ENCODE results near the gene GMPR2. TPM values are rescaled to one million over a fixed set of nuclear protein-coding genes. Genes with fewer than 3 reads are reported as not detected.

GMPR2 gene
- total and polyA plus RNA-seq, 2 experiments from 2014 or later, result 69.6 to 83.4 TPM

- no peaks in the 10 kb centered on the region for H4K20me1 ChIP-seq (ENCODE audit: insufficient read depth, poor library complexity, severe bottlenecking)
- peaks cover 6% of the 10 kb centered on the region for H3K4me1 ChIP-seq (ENCODE audit: insufficient read depth)
- H2AFZ ChIP-seq, result peak within 1 kb of the TSS; percentile 89
- peak within 1 kb of the TSS; percentile 98 for H3K27ac ChIP-seq
- peak within 1 kb of the TSS; percentile 93 for H3K4me3 ChIP-seq
- H3K27me3 ChIP-seq, result no peaks in the 10 kb centered on the region
- no peaks in the 10 kb centered on the region for H3K9me2 ChIP-seq (replicated peaks; ENCODE audit: insufficient read depth)
- H3K4me2 ChIP-seq, result peak within 1 kb of the TSS; percentile 77
- H3K9me3 ChIP-seq (ENCODE audit: low read depth), result no peaks in the 10 kb centered on the region
- TF ChIP-seq CTCF (IDR thresholded peaks at IDR 0.05; ENCODE audit: poor library complexity), result peak; percentile 78
- no peak for TF ChIP-seq EZH2phosphoT487 (IDR thresholded peaks at IDR 0.05; ENCODE audit: low read depth, severe bottlenecking, unreplicated experiment)
- peaks cover 13% of the 10 kb centered on the region for H3K79me2 ChIP-seq
- peak; percentile 96 for DNase-seq (ENCODE audit: low spot score)
- H3K36me3 ChIP-seq (replicated peaks; ENCODE audit: insufficient read depth, low read depth), result no peaks in the 10 kb centered on the region
- under 1% methylated on average over 52 of the region's 61 CpGs for WGBS (ENCODE audit: low lambda C conversion rate, missing lambda C conversion rate)
Measured at GRCh38 chr14:24271134-24271833, 38.6 kb downstream of the GMPR2 start, which contains the start of gene RABGGTA. Gene RABGGTA (minus strand): TSS chr14:24271597. CDS start chr14:24271115, 482 bp downstream.

GRCh38 chr14:24271834-24272263 is 39.1 kb downstream of the GMPR2 start:
- H3K4me1 ChIP-seq (ENCODE audit: insufficient read depth), result peaks cover 6% of the 10 kb centered on the region
- H2AFZ ChIP-seq, result peak overlapping the region; percentile 76
- no peaks in the 10 kb centered on the region for H3K9me3 ChIP-seq (ENCODE audit: low read depth)
- no peak for DNase-seq (ENCODE audit: low spot score)
- H3K4me3 ChIP-seq, result peak overlapping the region; percentile 93
- H3K79me2 ChIP-seq, result peaks cover 17% of the 10 kb centered on the region
- peak overlapping the region; percentile 77 for H3K4me2 ChIP-seq
- TF ChIP-seq EZH2 (IDR thresholded peaks at IDR 0.05; ENCODE audit: borderline replicate concordance) (no peak), EZH2phosphoT487 (IDR thresholded peaks at IDR 0.05; ENCODE audit: low read depth, severe bottlenecking, unreplicated experiment) (no peak), CTCF (IDR thresholded peaks at IDR 0.05; ENCODE audit: poor library complexity) (no peak)
- H4K20me1 ChIP-seq (ENCODE audit: insufficient read depth, poor library complexity, severe bottlenecking), result no peaks in the 10 kb centered on the region
- H3K36me3 ChIP-seq (replicated peaks; ENCODE audit: insufficient read depth, low read depth), result no peaks in the 10 kb centered on the region
- H3K27ac ChIP-seq, result peak overlapping the region; percentile 98
- WGBS (ENCODE audit: low lambda C conversion rate, missing lambda C conversion rate), result 17% methylated on average over 3 of the region's 3 CpGs
- no peaks in the 10 kb centered on the region for H3K9me2 ChIP-seq (replicated peaks; ENCODE audit: insufficient read depth)
- no peaks in the 10 kb centered on the region for H3K27me3 ChIP-seq

GRCh38 chr14:24272467-24272866 is 39.7 kb downstream of the GMPR2 start:
- Histone ChIP-seq H3K9me3 (ENCODE audit: low read depth) (no peaks in the 10 kb centered on the region), H3K79me2 (peaks cover 17% of the 10 kb centered on the region), H4K20me1 (ENCODE audit: insufficient read depth, poor library complexity, severe bottlenecking) (no peaks in the 10 kb centered on the region), H3K4me1 (ENCODE audit: insufficient read depth) (peaks cover 6% of the 10 kb centered on the region), H2AFZ (no peak overlapping the region), H3K27ac (no peak overlapping the region), H3K4me2 (peak overlapping the region; percentile 77), H3K36me3 (replicated peaks; ENCODE audit: insufficient read depth, low read depth) (no peaks in the 10 kb centered on the region), H3K27me3 (no peaks in the 10 kb centered on the region), H3K9me2 (replicated peaks; ENCODE audit: insufficient read depth) (no peaks in the 10 kb centered on the region), H3K4me3 (no peak overlapping the region)
- no peak for DNase-seq (ENCODE audit: low spot score)
- WGBS (ENCODE audit: low lambda C conversion rate, missing lambda C conversion rate), result 87% methylated on average over 2 of the region's 2 CpGs
- TF ChIP-seq EZH2 (IDR thresholded peaks at IDR 0.05; ENCODE audit: borderline replicate concordance), result no peak
- TF ChIP-seq EZH2phosphoT487 (IDR thresholded peaks at IDR 0.05; ENCODE audit: low read depth, severe bottlenecking, unreplicated experiment), result no peak
- TF ChIP-seq CTCF (IDR thresholded peaks at IDR 0.05; ENCODE audit: poor library complexity), result no peak

Data from hepatocyte (in vitro differentiated cells).